ENCODE data around the gene SND1. TPM values are rescaled to one million over a fixed set of nuclear protein-coding genes. Genes with fewer than 3 reads are reported as not detected.

The SND1 gene
- total RNA-seq (2013) = 127 TPM
- 10 to 100 TPM; 46.5 to 97.3 (median 79.8) TPM for polyA plus RNA-seq
- 82.2 and 115 TPM in 2 replicates for polyA minus RNA-seq
- total RNA-seq = 70.7 to 226 (median 180) reads per million in 11 experiments

GRCh38 chr7:127651556-127652332, at the start of gene SND1:
SND1 (plus strand) TSS chr7:127652194; CDS start chr7:127652374, 180 bp downstream.
- peak within 1 kb of the TSS; percentile 84 to 94 for H3K27ac ChIP-seq (ENCODE audit: low read depth in 1 of 2, low read length in 2 of 2)
- intact Hi-C loops (cut with micrococcal nuclease) = loop anchor here (2.0 to 10.0 kb wide), 3 partner anchors 63 to 257 kb away; partner anchors contain the start of genes ARF5 (in 2 of the 2), GCC1 (in 1 of the 2) and ZNF800 (in 1 of the 2)
- peak within 1 kb of the TSS; percentile 65 to 92 (median 82) for H3K4me3 ChIP-seq (replicated peaks in 1 of 3; ENCODE audit: low read depth in 2 of 3, low read length in 3 of 3)
- H3K4me3 Mint-ChIP-seq = peak within 1 kb of the TSS; percentile 98 to 99
- H3K27ac Mint-ChIP-seq = peak within 1 kb of the TSS; percentile 91 to 98 (median 97)
- DNase-seq = peak; percentile 96 to 98 (median 97)
- H3K4me2 ChIP-seq (replicated peaks; ENCODE audit: extremely low read depth, low read length, poor library complexity, severe bottlenecking) = peak within 1 kb of the TSS; percentile 76
- under 1% methylated on average over 67 of the region's 67 CpGs for WGBS (ENCODE audit: insufficient coverage)
- peaks cover 0 to 2% (median 2%) of the 10 kb centered on the region in 3 donors for H3K27me3 Mint-ChIP-seq (ENCODE audit: low read depth in 3 of 3)
- peak within 1 kb of the TSS; percentile 92 for H2AFZ ChIP-seq (ENCODE audit: insufficient read depth, low read depth, low read length, poor library complexity, severe bottlenecking)
- peak within 1 kb of the TSS; percentile 79 for H3K9ac ChIP-seq (ENCODE audit: insufficient read depth, low read length, poor library complexity, severe bottlenecking)
- peaks cover 9% of the 10 kb centered on the region for H4K20me1 ChIP-seq (ENCODE audit: insufficient read depth, low read length)
- peaks cover 0 to 7% (median 0%) of the 10 kb centered on the region in 7 donors for H3K9me3 Mint-ChIP-seq
- H3K4me1 Mint-ChIP-seq = peaks cover 49% of the 10 kb centered on the region
- H3K4me1 ChIP-seq (ENCODE audit: control insufficient read depth in 1 of 2, insufficient read depth in 2 of 2, low read length in 2 of 2) = peaks cover 43 to 52% of the 10 kb centered on the region in 2 donors
- H3K9me3 ChIP-seq (replicated peaks in 1 of 2; ENCODE audit: control insufficient read depth in 1 of 2, insufficient read depth in 1 of 2, low read length in 2 of 2) = no peaks in the 10 kb centered on the region
- peaks cover 2 to 4% of the 10 kb centered on the region in 2 donors for H3K36me3 Mint-ChIP-seq
- H3K27me3 ChIP-seq (ENCODE audit: control insufficient read depth in 2 of 2, insufficient read depth in 2 of 2, low read length in 2 of 2) = no peaks in the 10 kb centered on the region
- H3K79me2 ChIP-seq (ENCODE audit: insufficient read depth, low read length) = peaks cover 48% of the 10 kb centered on the region
- no peak for TF ChIP-seq CTCF (IDR thresholded peaks at IDR 0.05)
- H3K36me3 ChIP-seq (replicated peaks in 1 of 2; ENCODE audit: control insufficient read depth in 1 of 2, insufficient read depth in 2 of 2, low read length in 2 of 2) = no peaks in the 10 kb centered on the region

- Histone ChIP-seq H3K4me2 (replicated peaks; ENCODE audit: extremely low read depth, low read length, poor library complexity, severe bottlenecking) (no peak overlapping the region), H3K9ac (ENCODE audit: insufficient read depth, low read length, poor library complexity, severe bottlenecking) (no peak overlapping the region), H3K4me1 (ENCODE audit: control insufficient read depth in 1 of 2, insufficient read depth in 2 of 2, low read length in 2 of 2) (no peaks in the 10 kb centered on the region), H3K9me3 (replicated peaks in 1 of 2; ENCODE audit: control insufficient read depth in 1 of 2, insufficient read depth in 1 of 2, low read length in 2 of 2) (peaks cover 0 to 19% of the 10 kb centered on the region in 2 donors), H4K20me1 (ENCODE audit: insufficient read depth, low read length) (no peaks in the 10 kb centered on the region), H3K79me2 (ENCODE audit: insufficient read depth, low read length) (no peaks in the 10 kb centered on the region), H2AFZ (ENCODE audit: insufficient read depth, low read depth, low read length, poor library complexity, severe bottlenecking) (no peak overlapping the region), H3K27me3 (ENCODE audit: control insufficient read depth in 2 of 2, insufficient read depth in 2 of 2, low read length in 2 of 2) (no peaks in the 10 kb centered on the region), H3K36me3 (replicated peaks in 1 of 2; ENCODE audit: control insufficient read depth in 1 of 2, insufficient read depth in 2 of 2, low read length in 2 of 2) (no peaks in the 10 kb centered on the region), H3K27ac (ENCODE audit: low read depth in 1 of 2, low read length in 2 of 2) (no peak overlapping the region), H3K4me3 (replicated peaks in 1 of 3; ENCODE audit: low read depth in 2 of 3, low read length in 3 of 3) (no peak overlapping the region)
- intact Hi-C loops (cut with micrococcal nuclease) = no loop called here
- Mint-ChIP-seq H3K9me3 (peaks cover 10 to 24% (median 17%) of the 10 kb centered on the region in 7 donors), H3K27ac (no peak overlapping the region), H3K4me3 (no peak overlapping the region), H3K27me3 (ENCODE audit: low read depth in 3 of 3) (peaks cover 5 to 6% (median 5%) of the 10 kb centered on the region in 3 donors), H3K36me3 (no peaks in the 10 kb centered on the region), H3K4me1 (no peaks in the 10 kb centered on the region)
- WGBS (ENCODE audit: insufficient coverage) = 90% methylated on average over 3 of the region's 6 CpGs
- no peak for TF ChIP-seq CTCF (IDR thresholded peaks at IDR 0.05)
- DNase-seq = no peak
Observed at GRCh38 chr7:127608446-127608845, 43.5 kb upstream of the SND1 start.

Data from CD14-positive monocyte (primary cell).